ENCODE measurements around the gene APMAP.

Gene APMAP

DNA sequence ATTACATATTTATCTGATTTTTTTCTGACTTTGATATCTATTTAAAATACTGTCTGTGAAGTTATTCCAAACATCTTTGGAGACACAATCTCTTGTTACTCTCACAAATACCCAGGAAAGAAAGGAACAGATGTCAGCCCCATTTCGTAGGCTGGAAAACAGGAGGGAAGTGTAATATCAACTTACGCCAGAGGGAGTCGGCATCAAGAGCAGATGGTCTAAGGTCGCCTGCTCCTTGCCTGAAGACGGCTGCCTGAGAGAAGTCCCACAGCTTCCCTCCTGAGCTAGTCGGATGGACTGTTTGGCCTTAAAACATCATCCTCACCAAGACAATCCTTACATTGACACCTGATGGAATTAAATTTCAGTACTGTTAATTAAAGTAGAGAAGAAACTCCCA, 30.0 kb downstream of the APMAP start:
- Histone ChIP-seq H3K9me3 (ENCODE audit: control insufficient read depth, insufficient read depth, low read depth, low read length) (no peaks in the 10 kb centered on the region), H3K36me3 (ENCODE audit: control insufficient read depth in 2 of 2, insufficient read depth in 1 of 2, low read length in 2 of 2) (peaks cover 0 to 83% of the 10 kb centered on the region in 2 experiments; a peak in 1 of 3 replicates), H3K4me3 (ENCODE audit: low read depth, low read length) (no peak overlapping the region), H3K27ac (ENCODE audit: extremely low read depth, low read depth, low read length) (no peak overlapping the region), H3K4me1 (ENCODE audit: control insufficient read depth, insufficient read depth, low read length) (no peaks in the 10 kb centered on the region)
- TF ChIP-seq ZNF785 (tag by site-specific recombination; IDR thresholded peaks at IDR 0.05) (no peak), ZNF132 (tag by site-specific recombination; IDR thresholded peaks at IDR 0.05; ENCODE audit: borderline replicate concordance) (no peak), SP3 (tag by site-specific recombination; IDR thresholded peaks at IDR 0.05) (no peak), ZNF549 (tag by site-specific recombination; IDR thresholded peaks at IDR 0.05) (no peak), ZNF521 (tag by site-specific recombination; IDR thresholded peaks at IDR 0.05) (no peak), ZSCAN30 (tag by site-specific recombination; IDR thresholded peaks at IDR 0.05) (no peak), ZNF114 (tag by site-specific recombination; IDR thresholded peaks at IDR 0.05) (no peak)
- TF ChIP-seq, protein P1, sequence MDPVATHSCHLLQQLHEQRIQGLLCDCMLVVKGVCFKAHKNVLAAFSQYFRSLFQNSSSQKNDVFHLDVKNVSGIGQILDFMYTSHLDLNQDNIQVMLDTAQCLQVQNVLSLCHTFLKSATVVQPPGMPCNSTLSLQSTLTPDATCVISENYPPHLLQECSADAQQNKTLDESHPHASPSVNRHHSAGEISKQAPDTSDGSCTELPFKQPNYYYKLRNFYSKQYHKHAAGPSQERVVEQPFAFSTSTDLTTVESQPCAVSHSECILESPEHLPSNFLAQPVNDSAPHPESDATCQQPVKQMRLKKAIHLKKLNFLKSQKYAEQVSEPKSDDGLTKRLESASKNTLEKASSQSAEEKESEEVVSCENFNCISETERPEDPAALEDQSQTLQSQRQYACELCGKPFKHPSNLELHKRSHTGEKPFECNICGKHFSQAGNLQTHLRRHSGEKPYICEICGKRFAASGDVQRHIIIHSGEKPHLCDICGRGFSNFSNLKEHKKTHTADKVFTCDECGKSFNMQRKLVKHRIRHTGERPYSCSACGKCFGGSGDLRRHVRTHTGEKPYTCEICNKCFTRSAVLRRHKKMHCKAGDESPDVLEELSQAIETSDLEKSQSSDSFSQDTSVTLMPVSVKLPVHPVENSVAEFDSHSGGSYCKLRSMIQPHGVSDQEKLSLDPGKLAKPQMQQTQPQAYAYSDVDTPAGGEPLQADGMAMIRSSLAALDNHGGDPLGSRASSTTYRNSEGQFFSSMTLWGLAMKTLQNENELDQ (tag by site-specific recombination; IDR thresholded peaks at IDR 0.05; ENCODE audit: low read depth): no peak
- POLR2A ChIA-PET: no interaction called here
- CTCF ChIA-PET: interaction anchor here (0.5 kb wide), 1 partner anchor 21 kb away, joined by 4 read pairs; no protein-coding TSS in a partner anchor

DNA sequence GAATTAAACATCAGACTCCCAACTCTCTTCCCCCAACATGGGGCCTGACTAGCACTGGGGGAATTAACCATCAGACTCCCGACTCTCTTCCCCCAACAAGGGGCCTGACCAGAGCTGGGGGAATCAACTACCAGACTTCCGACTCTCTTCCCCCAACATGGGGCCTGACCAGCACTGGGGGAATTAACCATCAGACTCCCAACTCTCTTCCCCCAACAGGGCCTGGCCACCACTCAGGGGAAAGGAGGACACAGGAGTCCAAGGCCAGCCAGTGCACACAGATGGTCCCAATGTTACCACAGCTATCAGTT, 30.4 kb downstream of the APMAP start:
- Histone ChIP-seq H3K9me3 (ENCODE audit: control insufficient read depth, insufficient read depth, low read depth, low read length) (no peaks in the 10 kb centered on the region), H3K4me1 (ENCODE audit: control insufficient read depth, insufficient read depth, low read length) (no peaks in the 10 kb centered on the region), H3K4me3 (ENCODE audit: low read depth, low read length) (no peak overlapping the region), H3K27ac (ENCODE audit: extremely low read depth, low read depth, low read length) (no peak overlapping the region), H3K36me3 (ENCODE audit: control insufficient read depth in 2 of 2, insufficient read depth in 1 of 2, low read length in 2 of 2) (peaks cover 0 to 82% of the 10 kb centered on the region in 2 experiments; a peak in 1 of 3 replicates)
- POLR2A ChIA-PET: no interaction called here
- TF ChIP-seq, protein P2, sequence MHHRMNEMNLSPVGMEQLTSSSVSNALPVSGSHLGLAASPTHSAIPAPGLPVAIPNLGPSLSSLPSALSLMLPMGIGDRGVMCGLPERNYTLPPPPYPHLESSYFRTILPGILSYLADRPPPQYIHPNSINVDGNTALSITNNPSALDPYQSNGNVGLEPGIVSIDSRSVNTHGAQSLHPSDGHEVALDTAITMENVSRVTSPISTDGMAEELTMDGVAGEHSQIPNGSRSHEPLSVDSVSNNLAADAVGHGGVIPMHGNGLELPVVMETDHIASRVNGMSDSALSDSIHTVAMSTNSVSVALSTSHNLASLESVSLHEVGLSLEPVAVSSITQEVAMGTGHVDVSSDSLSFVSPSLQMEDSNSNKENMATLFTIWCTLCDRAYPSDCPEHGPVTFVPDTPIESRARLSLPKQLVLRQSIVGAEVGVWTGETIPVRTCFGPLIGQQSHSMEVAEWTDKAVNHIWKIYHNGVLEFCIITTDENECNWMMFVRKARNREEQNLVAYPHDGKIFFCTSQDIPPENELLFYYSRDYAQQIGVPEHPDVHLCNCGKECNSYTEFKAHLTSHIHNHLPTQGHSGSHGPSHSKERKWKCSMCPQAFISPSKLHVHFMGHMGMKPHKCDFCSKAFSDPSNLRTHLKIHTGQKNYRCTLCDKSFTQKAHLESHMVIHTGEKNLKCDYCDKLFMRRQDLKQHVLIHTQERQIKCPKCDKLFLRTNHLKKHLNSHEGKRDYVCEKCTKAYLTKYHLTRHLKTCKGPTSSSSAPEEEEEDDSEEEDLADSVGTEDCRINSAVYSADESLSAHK (tag by site-specific recombination; IDR thresholded peaks at IDR 0.05): no peak
- TF ChIP-seq ZNF175 (tag by site-specific recombination; IDR thresholded peaks at IDR 0.05) (no peak), ZNF132 (tag by site-specific recombination; IDR thresholded peaks at IDR 0.05; ENCODE audit: borderline replicate concordance) (no peak), PRDM1 (tag by site-specific recombination; IDR thresholded peaks at IDR 0.05) (no peak), YY2 (tag by site-specific recombination; IDR thresholded peaks at IDR 0.05) (no peak), ZNF76 (tag by site-specific recombination; IDR thresholded peaks at IDR 0.05; ENCODE audit: borderline replicate concordance, low read depth) (no peak), ZNF549 (tag by site-specific recombination; IDR thresholded peaks at IDR 0.05) (no peak), HOXC10 (CRISPR knock-in tag; IDR thresholded peaks at IDR 0.05) (no peak), ZNF626 (tag by site-specific recombination; IDR thresholded peaks at IDR 0.05) (no peak), ZBTB8A (tag by site-specific recombination; IDR thresholded peaks at IDR 0.05) (no peak), SP3 (tag by site-specific recombination; IDR thresholded peaks at IDR 0.05) (no peak)
- TF ChIP-seq, protein P3, sequence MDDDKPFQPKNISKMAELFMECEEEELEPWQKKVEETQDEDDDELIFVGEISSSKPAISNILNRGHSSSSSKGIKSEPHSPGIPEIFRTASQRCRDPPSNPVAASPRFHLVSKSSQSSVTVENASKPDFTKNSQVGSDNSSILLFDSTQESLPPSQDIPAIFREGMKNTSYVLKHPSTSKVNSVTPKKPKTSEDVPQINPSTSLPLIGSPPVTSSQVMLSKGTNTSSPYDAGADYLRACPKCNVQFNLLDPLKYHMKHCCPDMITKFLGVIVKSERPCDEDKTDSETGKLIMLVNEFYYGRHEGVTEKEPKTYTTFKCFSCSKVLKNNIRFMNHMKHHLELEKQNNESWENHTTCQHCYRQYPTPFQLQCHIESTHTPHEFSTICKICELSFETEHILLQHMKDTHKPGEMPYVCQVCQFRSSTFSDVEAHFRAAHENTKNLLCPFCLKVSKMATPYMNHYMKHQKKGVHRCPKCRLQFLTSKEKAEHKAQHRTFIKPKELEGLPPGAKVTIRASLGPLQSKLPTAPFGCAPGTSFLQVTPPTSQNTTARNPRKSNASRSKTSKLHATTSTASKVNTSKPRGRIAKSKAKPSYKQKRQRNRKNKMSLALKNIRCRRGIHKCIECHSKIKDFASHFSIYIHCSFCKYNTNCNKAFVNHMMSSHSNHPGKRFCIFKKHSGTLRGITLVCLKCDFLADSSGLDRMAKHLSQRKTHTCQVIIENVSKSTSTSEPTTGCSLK (tag by site-specific recombination; IDR thresholded peaks at IDR 0.05): no peak
- TF ChIP-seq, protein P4, sequence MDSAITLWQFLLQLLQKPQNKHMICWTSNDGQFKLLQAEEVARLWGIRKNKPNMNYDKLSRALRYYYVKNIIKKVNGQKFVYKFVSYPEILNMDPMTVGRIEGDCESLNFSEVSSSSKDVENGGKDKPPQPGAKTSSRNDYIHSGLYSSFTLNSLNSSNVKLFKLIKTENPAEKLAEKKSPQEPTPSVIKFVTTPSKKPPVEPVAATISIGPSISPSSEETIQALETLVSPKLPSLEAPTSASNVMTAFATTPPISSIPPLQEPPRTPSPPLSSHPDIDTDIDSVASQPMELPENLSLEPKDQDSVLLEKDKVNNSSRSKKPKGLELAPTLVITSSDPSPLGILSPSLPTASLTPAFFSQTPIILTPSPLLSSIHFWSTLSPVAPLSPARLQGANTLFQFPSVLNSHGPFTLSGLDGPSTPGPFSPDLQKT (IDR thresholded peaks at IDR 0.05; ENCODE audit: borderline replicate concordance, low read depth, low read length): no peak
- TF ChIP-seq, protein P5, sequence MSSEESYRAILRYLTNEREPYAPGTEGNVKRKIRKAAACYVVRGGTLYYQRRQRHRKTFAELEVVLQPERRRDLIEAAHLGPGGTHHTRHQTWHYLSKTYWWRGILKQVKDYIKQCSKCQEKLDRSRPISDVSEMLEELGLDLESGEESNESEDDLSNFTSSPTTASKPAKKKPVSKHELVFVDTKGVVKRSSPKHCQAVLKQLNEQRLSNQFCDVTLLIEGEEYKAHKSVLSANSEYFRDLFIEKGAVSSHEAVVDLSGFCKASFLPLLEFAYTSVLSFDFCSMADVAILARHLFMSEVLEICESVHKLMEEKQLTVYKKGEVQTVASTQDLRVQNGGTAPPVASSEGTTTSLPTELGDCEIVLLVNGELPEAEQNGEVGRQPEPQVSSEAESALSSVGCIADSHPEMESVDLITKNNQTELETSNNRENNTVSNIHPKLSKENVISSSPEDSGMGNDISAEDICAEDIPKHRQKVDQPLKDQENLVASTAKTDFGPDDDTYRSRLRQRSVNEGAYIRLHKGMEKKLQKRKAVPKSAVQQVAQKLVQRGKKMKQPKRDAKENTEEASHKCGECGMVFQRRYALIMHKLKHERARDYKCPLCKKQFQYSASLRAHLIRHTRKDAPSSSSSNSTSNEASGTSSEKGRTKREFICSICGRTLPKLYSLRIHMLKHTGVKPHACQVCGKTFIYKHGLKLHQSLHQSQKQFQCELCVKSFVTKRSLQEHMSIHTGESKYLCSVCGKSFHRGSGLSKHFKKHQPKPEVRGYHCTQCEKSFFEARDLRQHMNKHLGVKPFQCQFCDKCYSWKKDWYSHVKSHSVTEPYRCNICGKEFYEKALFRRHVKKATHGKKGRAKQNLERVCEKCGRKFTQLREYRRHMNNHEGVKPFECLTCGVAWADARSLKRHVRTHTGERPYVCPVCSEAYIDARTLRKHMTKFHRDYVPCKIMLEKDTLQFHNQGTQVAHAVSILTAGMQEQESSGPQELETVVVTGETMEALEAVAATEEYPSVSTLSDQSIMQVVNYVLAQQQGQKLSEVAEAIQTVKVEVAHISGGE (tag by site-specific recombination; conservative IDR thresholded peaks at IDR 0.05; ENCODE audit: low read depth): no peak
- CTCF ChIA-PET: no interaction called here

All from HEK293 (cell line).